ENCODE measurements around the gene ZNF124. TPM values are rescaled to one million over a fixed set of nuclear protein-coding genes. Genes with fewer than 3 reads are reported as not detected.

ZNF124 gene
- total and polyA plus RNA-seq, 2 of the 8 experiments (the other 6 are each of a cell fraction or from before 2014, with no cell fraction given): 4.6 to 39.9 TPM

GRCh38 chr1:247210376-247211117 is 38.7 kb upstream of the ZNF124 start (continued):
- TF ChIP-seq TBP (IDR thresholded peaks at IDR 0.05; ENCODE audit: low read depth, low read length) (peak; percentile 68), RFX5 (IDR thresholded peaks at IDR 0.05; ENCODE audit: borderline replicate concordance, low read depth, low read length) (no peak), CTCF (IDR thresholded peaks at IDR 0.05; ENCODE audit: control extremely low read depth in 1 of 3, insufficient read depth in 1 of 3, low read depth in 1 of 3, low read length in 3 of 3) (no peak), KDM5A (IDR thresholded peaks at IDR 0.05; ENCODE audit: low read length) (no peak), EP300 (IDR thresholded peaks at IDR 0.05; ENCODE audit: borderline replicate concordance in 1 of 2, low read depth in 2 of 2, low read length in 2 of 2) (no peak), JUN (IDR thresholded peaks at IDR 0.05; ENCODE audit: low read depth, low read length) (no peak), POU5F1 (IDR thresholded peaks at IDR 0.05; ENCODE audit: low read depth, low read length) (no peak), BRCA1 (IDR thresholded peaks at IDR 0.05; ENCODE audit: low read depth, low read length) (no peak), ZNF274 (IDR thresholded peaks at IDR 0.05; ENCODE audit: borderline replicate concordance, extremely low read depth, low read length) (no peak), RBBP5 (IDR thresholded peaks at IDR 0.05; ENCODE audit: borderline replicate concordance, low read depth, low read length) (no peak), POLR2AphosphoS5 (IDR thresholded peaks at IDR 0.05; ENCODE audit: low read depth, low read length) (peak; percentile 45; the same call in 1 of the 2 replicates), EGR1 (IDR thresholded peaks at IDR 0.05; ENCODE audit: borderline replicate concordance, low read depth, low read length) (no peak), EZH2 (IDR thresholded peaks at IDR 0.05; ENCODE audit: low read depth, low read length, severe bottlenecking) (no peak), CBX8 (IDR thresholded peaks at IDR 0.05; ENCODE audit: borderline replicate concordance, low read depth, low read length) (no peak), MAFK (IDR thresholded peaks at IDR 0.05; ENCODE audit: low read depth, low read length) (no peak), ASH2L (IDR thresholded peaks at IDR 0.05; ENCODE audit: low read length) (no peak), HDAC6 (IDR thresholded peaks at IDR 0.05; ENCODE audit: low read depth, low read length) (no peak), CHD2 (IDR thresholded peaks at IDR 0.05; ENCODE audit: low read length) (peak; percentile 50; the same call in 1 of the 2 replicates), CHD1 (IDR thresholded peaks at IDR 0.05; ENCODE audit: low read depth, low read length) (no peak), BACH1 (IDR thresholded peaks at IDR 0.05; ENCODE audit: low read length) (no peak), SRF (IDR thresholded peaks at IDR 0.05; ENCODE audit: low read depth, low read length) (no peak), ATF3 (IDR thresholded peaks at IDR 0.05; ENCODE audit: insufficient read depth, low read depth, low read length) (no peak), JUND (IDR thresholded peaks at IDR 0.05; ENCODE audit: low read length) (no peak)
